ENCODE data around the gene UBA6.
"Not testable (repeated sequence)": the region's sequence is repeated elsewhere in the genome, so short reads cannot be mapped to it uniquely, and the experiment has no call there.

Gene UBA6

GRCh38 chr4:67659065-67659464, 41.9 kb downstream of the UBA6 start:
- no peak for DNase-seq

DNA sequence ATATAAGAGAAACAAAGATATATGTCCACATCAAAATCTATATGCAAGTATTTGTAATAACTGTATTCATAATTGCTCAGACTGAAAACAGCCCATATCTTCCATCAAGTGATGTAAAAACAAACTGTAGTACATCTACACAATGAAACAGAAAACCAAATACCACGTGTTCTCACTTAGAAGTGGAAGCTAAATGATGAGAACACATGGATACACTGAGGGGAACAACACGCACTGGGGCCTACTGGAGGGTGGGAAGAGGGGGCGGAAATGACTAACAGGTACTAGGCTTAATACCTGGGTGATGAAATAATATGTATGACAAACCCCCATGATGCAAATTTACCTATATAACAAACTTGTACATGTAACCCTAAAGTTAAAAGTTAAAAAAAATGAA, 42.7 kb downstream of the UBA6 start:
- no peak for DNase-seq

DNA sequence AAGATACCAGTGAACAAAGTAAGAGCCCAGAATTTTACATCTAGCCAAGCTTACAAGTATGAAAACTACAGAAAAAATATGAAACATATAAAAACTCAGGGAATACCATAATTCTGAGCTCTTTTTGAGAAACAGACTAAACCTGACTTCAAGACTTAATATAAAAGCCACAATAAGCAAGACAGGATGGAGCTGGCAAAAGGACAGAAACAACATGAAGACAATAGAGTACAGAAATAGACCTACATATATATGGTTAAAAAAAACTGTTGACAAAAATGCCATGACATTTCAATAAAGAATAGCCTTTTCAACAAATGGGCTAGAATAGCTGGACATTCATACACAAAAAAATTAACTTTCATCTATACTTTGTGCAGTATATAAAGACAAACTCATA, 49.4 kb downstream of the UBA6 start:
- no peak for DNase-seq

GRCh38 chr4:67638136-67638535, 62.8 kb downstream of the UBA6 start:
- no peak for DNase-seq

DNA sequence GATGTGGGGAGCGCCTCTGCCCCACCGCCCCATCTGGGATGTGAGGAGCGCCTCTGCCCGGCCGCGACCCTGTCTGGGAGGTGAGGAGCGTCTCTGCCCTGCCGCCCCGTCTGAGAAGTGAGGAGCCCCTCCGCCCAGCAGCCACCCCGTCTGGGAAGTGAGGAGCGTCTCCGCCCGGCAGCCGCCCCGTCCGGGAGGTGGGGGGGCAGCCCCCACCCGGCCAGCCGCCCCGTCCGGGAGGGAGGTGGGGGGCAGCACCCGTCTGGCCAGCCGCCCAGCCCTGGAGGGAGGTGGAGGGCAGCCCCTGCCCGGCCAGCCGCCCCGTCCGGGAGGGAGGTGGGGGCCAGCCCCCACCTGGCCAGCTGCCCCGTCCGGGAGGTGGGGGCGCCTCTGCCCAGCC, 64.0 kb downstream of the UBA6 start:
- not testable (repeated sequence) for DNase-seq

GRCh38 chr4:67635331-67635730, 65.6 kb downstream of the UBA6 start:
- DNase-seq: no peak

- DNase-seq: no peak
Observed at GRCh38 chr4:67634741-67635140, 66.2 kb downstream of the UBA6 start.

GRCh38 chr4:67632492-67632891, 68.5 kb downstream of the UBA6 start:
- no peak for DNase-seq

GRCh38 chr4:67624939-67625338, 76.0 kb downstream of the UBA6 start:
- no peak for DNase-seq

DNA sequence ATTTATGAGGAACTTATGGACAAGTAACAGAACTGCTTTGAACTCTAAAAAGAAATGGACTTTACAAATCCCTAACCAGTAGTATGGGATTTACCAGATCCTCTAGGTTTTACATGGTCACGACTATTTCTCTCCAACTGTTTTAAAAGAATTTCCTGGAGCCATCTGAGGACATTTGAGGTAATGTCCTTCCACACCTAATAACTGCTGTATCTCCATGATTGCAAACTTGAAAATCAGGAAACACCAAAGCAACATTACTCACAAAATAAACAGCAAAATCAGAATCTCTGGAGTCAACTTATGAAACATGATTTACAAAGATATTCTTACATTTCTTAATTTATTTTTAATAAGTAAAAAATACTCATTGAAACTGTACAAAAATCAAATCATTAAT, 84.5 kb downstream of the UBA6 start:
- no peak for DNase-seq

GRCh38 chr4:67615119-67615518, 85.8 kb downstream of the UBA6 start:
- no peak for DNase-seq

- no peak for DNase-seq
Observed at GRCh38 chr4:67614186-67614585, 86.8 kb downstream of the UBA6 start.

GRCh38 chr4:67608027-67608426, 92.9 kb downstream of the UBA6 start:
- DNase-seq: no peak

- no peak for DNase-seq
Observed at GRCh38 chr4:67604749-67605148, 96.2 kb downstream of the UBA6 start.

GRCh38 chr4:67604029-67604381, 97.0 kb downstream of the UBA6 start:
- DNase-seq: no peak

- DNase-seq: no peak
Observed at GRCh38 chr4:67603310-67604028, 97.5 kb downstream of the UBA6 start.

DNA sequence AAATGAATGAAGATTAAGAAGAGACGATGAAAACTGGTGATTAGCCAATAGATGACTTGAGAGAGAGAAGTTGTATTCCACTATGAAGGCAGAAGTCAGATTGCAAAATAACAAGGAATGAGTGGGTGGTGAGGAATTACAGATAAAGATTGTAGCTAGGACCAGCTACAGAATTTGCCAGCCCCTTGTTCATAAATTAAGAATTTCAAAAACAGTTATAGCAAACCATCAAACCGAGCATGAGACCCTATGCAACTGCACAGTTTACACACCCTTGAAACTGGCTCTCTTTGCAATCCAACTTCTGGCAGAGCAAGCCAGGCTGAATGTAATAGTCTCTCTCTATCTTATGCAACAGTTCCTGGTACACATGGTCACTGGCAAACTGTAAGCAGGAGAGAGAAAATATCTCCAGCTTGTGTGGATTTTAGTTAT, 107.2 kb downstream of the UBA6 start:
- no peak for DNase-seq

GRCh38 chr4:67587156-67587555, 113.8 kb downstream of the UBA6 start:
- DNase-seq: no peak

DNA sequence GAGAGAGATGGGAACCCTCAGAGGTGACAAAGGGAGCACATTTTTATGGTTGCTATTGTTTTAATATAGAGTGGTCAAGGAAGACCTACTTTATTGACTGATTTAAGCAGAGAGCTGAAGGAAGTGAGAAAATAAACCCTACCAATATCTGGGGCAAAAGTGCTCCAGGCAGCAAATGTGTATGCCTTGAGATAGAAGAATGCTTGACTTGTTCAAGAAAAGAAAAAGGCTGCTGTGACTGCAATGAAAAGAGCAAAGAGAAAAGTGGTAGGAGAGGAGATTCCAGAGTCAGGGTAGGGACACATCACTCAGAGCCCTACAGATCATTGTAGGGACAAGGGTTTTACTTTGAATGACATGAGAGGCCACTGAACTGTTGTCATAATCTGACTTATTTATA, 116.5 kb downstream of the UBA6 start:
- no peak for DNase-seq

- no peak for DNase-seq
Observed at GRCh38 chr4:67581913-67582312, 119.0 kb downstream of the UBA6 start.

DNA sequence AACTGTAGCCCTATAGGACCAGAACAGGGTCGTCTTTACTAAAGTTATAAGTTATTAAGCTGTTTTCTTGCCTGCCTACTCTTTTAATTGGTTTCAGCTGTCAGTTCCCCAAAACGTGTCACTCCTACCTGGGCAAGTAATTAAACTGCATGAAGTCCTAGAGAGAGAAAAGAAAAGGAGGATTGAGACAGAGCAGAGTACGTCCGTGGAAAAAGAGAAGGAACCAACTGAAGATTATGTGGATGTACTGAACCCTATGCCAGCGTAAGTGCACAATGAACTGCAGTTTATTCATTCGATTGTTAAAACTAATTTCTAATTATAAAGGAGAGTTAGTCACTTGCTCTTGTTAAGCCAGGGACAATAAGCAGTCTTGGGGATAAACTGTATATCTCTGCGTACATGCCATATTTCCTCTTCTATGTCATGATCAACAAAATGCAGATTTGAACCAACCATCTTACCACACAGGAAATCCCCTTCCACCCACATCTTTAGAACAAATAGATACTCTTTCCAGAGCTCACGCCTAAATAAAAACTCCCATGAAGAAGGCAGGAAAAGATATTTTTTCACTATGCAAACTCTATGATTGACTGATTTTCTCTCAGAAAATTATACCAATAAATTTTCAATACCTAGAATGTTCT, 119.6 kb downstream of the UBA6 start:
- DNase-seq: no peak

DNA sequence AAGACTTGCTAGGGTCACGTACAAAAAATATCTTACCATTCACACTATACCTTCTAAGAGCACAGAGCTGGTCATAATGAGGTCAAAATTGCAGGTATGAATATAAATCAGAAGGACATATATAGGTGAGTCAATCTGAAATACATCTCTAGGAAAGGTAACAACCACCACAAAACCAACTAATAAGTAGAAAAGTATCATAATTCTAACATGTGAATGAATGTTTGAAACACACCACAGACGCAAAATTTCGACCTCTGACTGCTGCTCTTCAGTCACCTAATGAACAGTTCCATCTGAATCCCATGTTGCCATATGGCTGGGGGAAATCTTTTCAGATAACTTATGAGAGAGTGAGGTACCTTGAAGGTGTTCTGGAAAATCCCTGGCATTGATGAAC, 120.4 kb downstream of the UBA6 start:
- no peak for DNase-seq

DNA sequence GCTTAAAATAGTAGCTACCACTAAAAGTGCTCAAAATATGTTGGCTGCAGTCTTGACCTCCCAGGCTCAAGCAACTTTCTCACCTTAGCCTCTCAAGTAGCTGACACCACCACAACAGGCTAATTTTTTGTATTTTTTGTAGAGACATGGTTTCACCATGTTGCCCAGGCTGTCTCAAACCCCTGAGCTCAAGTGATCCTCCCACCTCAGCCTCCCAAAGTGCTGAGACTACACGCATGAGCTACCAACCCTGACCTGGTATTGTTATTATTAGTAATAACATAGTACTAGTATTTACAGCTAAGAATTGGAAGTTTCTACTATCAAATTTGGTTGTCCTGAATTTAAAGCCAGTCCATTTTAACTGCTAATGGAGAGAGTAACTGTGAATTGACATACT, 124.4 kb downstream of the UBA6 start:
- DNase-seq: no peak

DNA sequence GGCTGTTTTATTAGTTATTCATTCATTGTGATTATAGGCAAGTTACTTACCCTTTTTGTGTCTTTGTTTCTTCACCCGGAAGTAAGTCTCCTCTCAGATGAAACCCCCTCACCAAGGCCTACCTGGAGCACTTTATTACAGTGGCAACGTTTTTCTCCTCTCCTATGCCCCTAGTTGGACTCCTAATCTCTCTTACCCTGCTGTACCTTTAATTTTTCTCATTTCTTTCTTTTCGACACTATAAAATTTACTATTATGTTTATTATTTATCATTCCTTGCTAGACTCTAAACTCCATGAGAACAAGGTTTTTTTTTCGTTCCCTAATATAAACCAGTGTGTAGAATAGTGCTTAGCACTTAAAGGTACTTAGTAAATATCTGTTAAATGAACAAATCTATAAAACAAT, 124.9 kb downstream of the UBA6 start:
- no peak for DNase-seq

Measured in NCI-H2107 (cell line).